AG08396 (cell line): Measurements from ENCODE around the gene MED26.

Experiments used
- DNase-seq: peaks from one replicate; pipeline ENCODE4 v3.0.0; 2012; ENCODE audit warnings: low spot score, mixed read lengths

Gene MED26

GRCh38 chr19:16536130-16536529 lies 91.9 kb downstream of the MED26 start:
- peak; percentile 8 for DNase-seq

GRCh38 chr19:16535381-16535780 lies 92.6 kb downstream of the MED26 start:
- DNase-seq = no peak

- no peak for DNase-seq
Measured at GRCh38 chr19:16532440-16533234, 95.4 kb downstream of the MED26 start.

- no peak for DNase-seq
Measured at GRCh38 chr19:16531380-16531669, 96.7 kb downstream of the MED26 start.

- no peak for DNase-seq
Measured at GRCh38 chr19:16530540-16531379, 97.2 kb downstream of the MED26 start.

GRCh38 chr19:16529466-16530144 lies 98.4 kb downstream of the MED26 start:
- no peak for DNase-seq

- DNase-seq = no peak
Measured at GRCh38 chr19:16527971-16528521, 100.0 kb downstream of the MED26 start.

GRCh38 chr19:16527334-16527935 lies 100.6 kb downstream of the MED26 start:
- DNase-seq = no peak

GRCh38 chr19:16525751-16526481 lies 102.1 kb downstream of the MED26 start:
- no peak for DNase-seq

- DNase-seq = no peak
Measured at GRCh38 chr19:16524991-16525734, 102.8 kb downstream of the MED26 start.
